Measurements from ENCODE around the gene PXDN.

Gene PXDN

GRCh38 chr2:1693723-1694122 is 50.6 kb downstream of the PXDN start:
- Histone ChIP-seq H3K9ac (0 out of 22 replicates have a peak overlapping the region, but pooled peaks of 3 of the 11 experiments have one; percentile 6 to 34 (median 9)), H4K20me1 (peaks cover 48 to 98% (median 83%) of the 10 kb centered on the region in 11 experiments; a peak in 21 of 22 replicates), H3K4me2 (no peak overlapping the region), H3K4me1 (peaks cover 0 to 52% (median 26%) of the 10 kb centered on the region in 10 experiments; a peak in 15 of 20 replicates), H3K27ac (no peak overlapping the region), H3K4me3 (no peak overlapping the region), H3K36me3 (peaks cover 52 to 91% (median 77%) of the 10 kb centered on the region in 11 experiments), H3K9me3 (replicated peaks in 1 of 11) (peaks cover 9 to 20% (median 17%) of the 10 kb centered on the region in 11 experiments; a peak in 15 of 22 replicates), H3K27me3 (no peaks in the 10 kb centered on the region)
- TF ChIP-seq Cebpa-rat (IDR thresholded peaks at IDR 0.05): no peak

- H3K9ac ChIP-seq: no peak overlapping the region
- no peak overlapping the region for H3K27ac ChIP-seq
- peaks cover 7 to 13% (median 9%) of the 10 kb centered on the region in 11 experiments; a peak in 15 of 22 replicates for H3K9me3 ChIP-seq (replicated peaks in 1 of 11)
- H3K4me3 ChIP-seq: no peak overlapping the region
- H4K20me1 ChIP-seq: peaks cover 34 to 98% (median 83%) of the 10 kb centered on the region in 11 experiments; a peak in 21 of 22 replicates
- TF ChIP-seq Cebpa-rat (IDR thresholded peaks at IDR 0.05): no peak
- H3K36me3 ChIP-seq: peaks cover 62 to 91% (median 77%) of the 10 kb centered on the region in 11 experiments
- no peaks in the 10 kb centered on the region for H3K27me3 ChIP-seq
- H3K4me2 ChIP-seq: no peak overlapping the region
- peaks cover 0 to 52% (median 20%) of the 10 kb centered on the region in 10 experiments; a peak in 14 of 20 replicates for H3K4me1 ChIP-seq
Observed at GRCh38 chr2:1692342-1692741, 52.0 kb downstream of the PXDN start.

- Histone ChIP-seq H3K27ac (no peak overlapping the region), H4K20me1 (peaks cover 25 to 98% (median 83%) of the 10 kb centered on the region in 11 experiments; a peak in 21 of 22 replicates), H3K4me2 (no peak overlapping the region), H3K36me3 (peaks cover 64 to 91% (median 77%) of the 10 kb centered on the region in 11 experiments), H3K9me3 (replicated peaks in 1 of 11) (peaks cover 0 to 3% (median 0%) of the 10 kb centered on the region in 11 experiments; a peak in 9 of 22 replicates), H3K4me1 (peaks cover 5 to 50% (median 20%) of the 10 kb centered on the region in 10 experiments), H3K9ac (no peak overlapping the region), H3K4me3 (no peak overlapping the region), H3K27me3 (no peaks in the 10 kb centered on the region)
- TF ChIP-seq Cebpa-rat (IDR thresholded peaks at IDR 0.05): no peak
Observed at GRCh38 chr2:1691366-1691765, 52.9 kb downstream of the PXDN start.

GRCh38 chr2:1690056-1690775 is 54.1 kb downstream of the PXDN start:
- H3K27me3 ChIP-seq: no peaks in the 10 kb centered on the region
- H3K9me3 ChIP-seq (replicated peaks in 1 of 11): no peaks in the 10 kb centered on the region
- H3K27ac ChIP-seq: no peak overlapping the region
- peaks cover 25 to 100% (median 86%) of the 10 kb centered on the region in 11 experiments; a peak in 21 of 22 replicates for H4K20me1 ChIP-seq
- peaks cover 68 to 99% (median 88%) of the 10 kb centered on the region in 11 experiments for H3K36me3 ChIP-seq
- H3K4me1 ChIP-seq: peaks cover 16 to 44% (median 28%) of the 10 kb centered on the region in 10 experiments
- TF ChIP-seq Cebpa-rat (IDR thresholded peaks at IDR 0.05): no peak
- H3K4me2 ChIP-seq: no peak overlapping the region
- H3K9ac ChIP-seq: no peak overlapping the region
- no peak overlapping the region for H3K4me3 ChIP-seq

GRCh38 chr2:1688859-1689258 is 55.5 kb downstream of the PXDN start:
- Histone ChIP-seq H4K20me1 (peaks cover 12 to 99% (median 79%) of the 10 kb centered on the region in 11 experiments; a peak in 21 of 22 replicates), H3K36me3 (peaks cover 80 to 100% (median 99%) of the 10 kb centered on the region in 11 experiments)

GRCh38 chr2:1688161-1688560 is 56.2 kb downstream of the PXDN start:
- TF ChIP-seq Cebpa-rat (IDR thresholded peaks at IDR 0.05): no peak

More at GRCh38 chr2:1688859-1689258, 55.5 kb downstream of the PXDN start:
- Histone ChIP-seq H3K9ac (no peak overlapping the region), H3K4me3 (no peak overlapping the region), H3K4me1 (peaks cover 16 to 37% (median 25%) of the 10 kb centered on the region in 10 experiments), H3K4me2 (0 out of 22 replicates have a peak overlapping the region, but pooled peaks of 2 of the 11 experiments have one; percentile 16 to 53), H3K27me3 (no peaks in the 10 kb centered on the region), H3K27ac (no peak overlapping the region), H3K9me3 (replicated peaks in 1 of 11) (no peaks in the 10 kb centered on the region)
- TF ChIP-seq Cebpa-rat (IDR thresholded peaks at IDR 0.05): no peak

GRCh38 chr2:1687254-1687653 is 57.1 kb downstream of the PXDN start:
- Histone ChIP-seq H3K27me3 (no peaks in the 10 kb centered on the region), H3K4me1 (peaks cover 16 to 43% (median 27%) of the 10 kb centered on the region in 10 experiments), H4K20me1 (peaks cover 4 to 94% (median 70%) of the 10 kb centered on the region in 11 experiments; a peak in 20 of 22 replicates), H3K27ac (no peak overlapping the region), H3K4me3 (no peak overlapping the region), H3K9ac (no peak overlapping the region), H3K36me3 (peaks cover 87 to 100% (median 97%) of the 10 kb centered on the region in 11 experiments), H3K9me3 (replicated peaks in 1 of 11) (no peaks in the 10 kb centered on the region), H3K4me2 (no peak overlapping the region)
- no peak for TF ChIP-seq Cebpa-rat (IDR thresholded peaks at IDR 0.05)

More at GRCh38 chr2:1688161-1688560, 56.2 kb downstream of the PXDN start:
- Histone ChIP-seq H3K4me1 (peaks cover 16 to 39% (median 22%) of the 10 kb centered on the region in 10 experiments), H3K4me3 (no peak overlapping the region), H4K20me1 (peaks cover 5 to 94% (median 72%) of the 10 kb centered on the region in 11 experiments; a peak in 20 of 22 replicates), H3K9me3 (replicated peaks in 1 of 11) (no peaks in the 10 kb centered on the region), H3K27me3 (no peaks in the 10 kb centered on the region), H3K36me3 (peaks cover 85 to 100% (median 97%) of the 10 kb centered on the region in 11 experiments), H3K27ac (no peak overlapping the region), H3K4me2 (peak overlapping the region in 4 of 11 experiments; percentile 8 to 53 (median 24); a peak in 6 of 22 replicates), H3K9ac (no peak overlapping the region)

GRCh38 chr2:1686784-1687105 is 57.6 kb downstream of the PXDN start:
- H4K20me1 ChIP-seq: peaks cover 4 to 94% (median 70%) of the 10 kb centered on the region in 11 experiments; a peak in 20 of 22 replicates
- H3K27me3 ChIP-seq: no peaks in the 10 kb centered on the region
- H3K27ac ChIP-seq: no peak overlapping the region
- TF ChIP-seq Cebpa-rat (IDR thresholded peaks at IDR 0.05): no peak
- H3K9me3 ChIP-seq (replicated peaks in 1 of 11): no peaks in the 10 kb centered on the region
- H3K4me3 ChIP-seq: no peak overlapping the region
- peaks cover 83 to 100% (median 96%) of the 10 kb centered on the region in 11 experiments for H3K36me3 ChIP-seq
- H3K4me2 ChIP-seq: peak overlapping the region in 5 of 11 experiments; percentile 41 to 78 (median 68); a peak in 5 of 22 replicates
- peak overlapping the region in 1 of 11 experiments; percentile 19; a peak in 1 of 22 replicates for H3K9ac ChIP-seq
- peaks cover 18 to 46% (median 32%) of the 10 kb centered on the region in 10 experiments for H3K4me1 ChIP-seq

Data from BLaER1 treated with 17β-estradiol and CSF1 and Interleukin-3, amounts not matched to agents 10 nM and 100 nM (cell line).